Activated naive CD4-positive, alpha-beta T cell (primary cell): Measurements from ENCODE around the gene LARP7.
A peak's percentile ranks its signal among the peaks of the same experiment; 100 is the strongest.
"Not testable (repeated sequence)": the region's sequence is repeated elsewhere in the genome, so short reads cannot be mapped to it uniquely, and the experiment has no call there.

Source experiments
- DNase-seq, 4 experiments: peaks; one replicate each; lab custom pipeline; 2025; lab: John Stamatoyannopoulos, UW

LARP7 gene

DNA sequence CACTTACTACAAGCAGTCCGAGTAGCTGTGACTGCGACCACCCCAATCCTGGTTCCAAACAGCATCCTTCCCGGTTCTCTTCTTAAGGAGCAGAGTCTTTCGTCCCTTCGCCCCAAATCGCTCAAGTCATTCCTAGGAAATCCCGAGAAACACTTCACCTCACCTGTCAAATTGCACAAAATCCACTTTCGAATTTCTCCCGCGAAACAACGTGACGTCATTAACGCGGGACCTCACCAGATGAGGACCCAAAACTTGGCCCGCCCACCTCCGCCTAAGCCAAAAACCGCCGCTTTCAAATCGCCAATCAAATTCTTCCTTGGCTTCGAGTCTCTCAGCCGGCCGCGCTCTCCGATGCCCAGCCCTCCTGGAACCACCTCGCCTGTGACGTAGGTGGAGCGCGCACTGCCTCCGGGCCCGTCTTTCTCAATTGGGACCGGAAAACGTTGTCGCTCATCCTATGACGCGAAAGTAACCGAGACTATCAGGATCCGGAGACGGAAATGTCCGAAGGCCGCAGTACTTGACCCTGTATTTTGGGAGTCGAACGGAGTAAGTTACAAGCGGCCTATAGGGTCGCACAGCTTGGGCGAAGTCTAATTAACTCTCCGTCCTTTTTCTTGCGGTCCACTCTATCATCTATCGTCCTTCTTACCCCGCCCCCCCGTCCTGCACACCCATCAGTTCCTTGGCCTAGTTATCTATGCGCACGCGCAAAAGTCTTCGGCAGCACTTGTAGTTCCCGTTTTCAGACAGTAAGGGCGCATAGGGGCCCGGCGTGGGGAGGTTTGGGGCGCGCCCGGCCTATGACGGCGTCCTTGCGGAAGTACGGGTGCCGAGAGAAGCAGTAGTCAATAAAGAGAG lies at the start of gene LARP7, which contains the start of gene ZGRF1:
LARP7 (plus strand) TSS at position 456 of the 864 bp plus-strand sequence. CDS start 7,527 bp downstream, outside the sequence.
ZGRF1 (minus strand) TSS at position 222 of the 864 bp plus-strand sequence. CDS start 3,733 bp downstream, outside the sequence.
- peak; percentile 89 to 95 (median 94) for DNase-seq

DNA sequence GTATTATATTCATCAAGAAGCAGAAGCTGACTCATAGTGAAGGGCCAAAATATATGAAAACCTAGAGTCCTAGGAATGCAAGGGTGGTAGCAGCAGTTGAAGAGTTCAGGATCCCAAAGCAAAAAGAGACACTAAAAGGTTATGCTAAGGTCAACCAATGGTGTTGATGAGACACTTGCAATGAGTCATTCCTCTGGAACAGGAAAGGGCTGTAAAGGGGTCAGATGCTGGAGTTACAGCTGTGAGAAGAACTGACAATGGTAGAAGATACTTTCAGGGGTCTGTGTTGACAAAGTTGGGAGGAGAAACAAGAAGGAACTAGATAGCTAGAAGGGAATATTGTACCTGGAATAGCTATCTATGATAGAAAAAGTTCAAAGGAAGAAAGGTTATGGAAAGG lies 47.7 kb upstream of the LARP7 start:
- DNase-seq, result no peak

DNA sequence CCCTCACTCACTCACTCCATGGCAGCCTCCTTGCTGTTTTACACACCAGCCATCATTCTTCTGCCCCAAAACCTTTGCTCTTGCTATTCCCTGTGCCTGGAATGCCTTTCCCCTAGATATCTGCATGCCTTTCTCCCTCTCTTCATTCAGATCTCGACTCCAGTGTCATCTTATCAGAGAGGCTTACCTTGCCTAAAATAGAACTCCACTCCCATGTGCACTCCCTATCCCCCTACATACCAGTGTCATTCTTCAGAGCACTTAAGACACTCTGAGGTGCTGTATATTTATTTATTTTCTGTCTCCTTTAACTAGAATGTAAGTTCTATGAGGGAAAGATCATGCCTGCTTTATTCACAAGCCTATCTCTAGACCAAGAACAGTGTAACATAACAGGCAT lies 45.4 kb upstream of the LARP7 start:
- no peak for DNase-seq

DNA sequence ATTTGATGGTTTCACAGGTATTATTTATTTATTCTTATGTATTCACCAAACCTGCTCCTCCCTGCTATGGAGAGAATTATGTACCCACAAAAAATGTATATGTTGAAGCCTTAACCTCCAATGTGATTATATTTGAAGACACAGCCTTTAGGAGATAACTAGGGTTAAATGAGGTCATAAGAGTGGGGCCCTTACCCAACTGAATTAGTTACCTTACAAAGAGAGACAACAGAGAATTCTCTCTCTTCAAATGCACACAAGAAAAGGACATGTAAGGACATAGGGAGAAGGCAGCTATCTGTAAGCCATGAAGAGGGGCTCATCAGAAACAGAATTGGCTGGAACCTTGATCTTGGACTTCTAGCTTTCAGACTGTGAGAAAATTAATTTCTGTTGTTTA lies 44.2 kb upstream of the LARP7 start:
- DNase-seq, result no peak

DNA sequence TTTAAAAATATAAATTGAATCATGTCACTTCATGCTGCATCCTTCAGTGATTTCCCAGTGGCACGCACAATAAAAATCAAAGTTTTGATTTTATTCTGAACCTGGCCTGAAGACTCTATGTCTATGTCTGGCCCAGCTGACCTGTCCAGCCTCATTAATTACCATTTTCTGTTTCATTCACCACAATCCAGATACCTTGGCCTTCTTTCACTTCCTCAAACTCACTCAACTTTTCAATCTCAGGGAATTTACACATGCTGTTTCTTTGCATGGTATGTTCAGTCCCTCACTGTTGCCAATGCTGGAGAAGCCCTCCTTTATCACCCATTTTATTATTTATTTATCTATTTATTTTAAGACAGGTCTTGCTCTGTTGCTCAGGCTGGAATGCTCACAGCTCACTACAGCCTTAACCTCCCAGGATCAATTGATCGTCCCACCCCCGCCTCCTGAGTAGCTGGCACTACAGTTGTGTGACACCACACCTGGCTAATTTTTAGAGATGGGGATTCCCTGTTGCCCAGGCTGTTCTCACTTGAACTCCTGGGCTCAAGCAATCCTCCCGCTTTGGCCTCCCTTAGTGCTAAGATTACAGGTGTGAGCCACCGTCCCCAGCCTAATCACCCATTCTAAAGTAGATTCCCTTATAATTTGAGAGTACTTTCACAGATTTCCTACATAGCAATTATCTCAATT lies 43.4 kb upstream of the LARP7 start:
- DNase-seq, result no peak

DNA sequence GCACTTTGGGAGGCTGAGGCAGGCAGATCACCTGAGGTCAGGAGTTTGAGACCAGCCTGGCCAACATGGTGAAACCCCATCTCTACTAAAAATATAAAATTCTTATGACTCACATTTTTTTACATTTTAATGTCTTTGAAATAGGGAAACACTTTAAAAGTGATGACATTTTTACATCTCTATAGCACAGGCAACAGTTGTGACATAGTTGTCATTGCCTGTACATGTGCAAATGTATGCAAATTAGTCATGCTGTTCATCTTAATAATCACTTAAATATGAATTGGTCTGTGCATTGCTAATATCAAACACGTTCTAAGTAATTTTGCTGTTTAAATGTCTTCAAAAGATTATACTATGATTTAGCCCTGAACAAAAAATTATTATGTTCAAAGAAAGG lies 42.0 kb upstream of the LARP7 start:
- DNase-seq, result no peak

DNA sequence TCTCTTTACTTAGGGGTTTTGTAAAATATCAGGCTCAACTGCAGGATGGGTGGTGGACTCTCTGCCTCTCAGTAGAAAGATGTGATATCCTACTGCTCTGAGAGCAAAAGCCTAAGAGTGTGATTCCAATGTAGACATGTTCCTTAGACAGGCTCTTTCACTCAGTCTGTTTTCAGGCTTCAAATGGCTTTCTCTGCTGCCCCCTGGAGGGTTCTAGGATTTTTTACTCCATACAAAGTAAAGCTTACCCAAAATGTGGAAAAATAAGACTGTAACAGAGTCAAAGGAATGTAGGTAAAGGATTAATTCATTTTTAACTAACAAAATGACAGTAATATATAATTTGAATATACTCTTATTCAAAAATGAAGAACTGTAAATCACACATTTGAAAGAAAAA lies 32.4 kb upstream of the LARP7 start:
- DNase-seq, result peak in 1 of 4 experiments; percentile 0

DNA sequence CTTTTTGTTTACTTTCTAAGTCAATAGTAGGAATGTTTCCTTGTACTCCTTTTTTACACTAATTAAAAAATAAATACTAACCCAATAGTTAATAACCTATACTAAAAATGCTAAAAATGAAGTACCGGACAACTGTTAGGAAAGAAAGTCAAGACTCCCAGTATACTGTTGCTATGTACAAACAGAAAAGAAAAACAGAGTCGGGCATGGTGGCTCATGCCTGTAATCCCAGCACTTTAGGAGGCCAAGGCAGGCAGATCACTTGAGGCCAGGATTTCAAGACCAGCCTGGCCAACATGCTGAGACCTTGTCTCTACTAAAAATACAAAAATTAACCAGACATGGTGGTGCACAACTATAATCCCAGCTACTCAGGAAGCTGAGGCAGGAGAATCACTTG lies 24.1 kb upstream of the LARP7 start:
- not testable (repeated sequence) for DNase-seq

DNA sequence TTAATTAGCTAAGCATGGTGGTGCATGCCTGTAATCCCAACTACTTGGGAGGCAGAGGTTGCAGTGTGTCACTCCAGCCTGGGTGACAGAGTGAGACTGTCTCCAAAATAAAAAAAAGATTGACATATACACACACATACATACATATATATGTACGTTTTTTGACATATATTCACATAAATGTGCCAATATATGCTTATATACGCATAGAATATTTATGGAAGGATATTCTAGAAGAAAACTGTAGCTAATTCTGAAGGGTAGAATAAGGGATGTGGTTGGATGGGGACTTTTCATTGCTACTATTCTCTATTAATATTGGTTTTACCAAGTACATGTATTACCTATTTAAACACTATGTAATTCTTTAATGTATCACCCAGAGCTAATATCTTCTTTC lies 20.0 kb upstream of the LARP7 start:
- no peak for DNase-seq

DNA sequence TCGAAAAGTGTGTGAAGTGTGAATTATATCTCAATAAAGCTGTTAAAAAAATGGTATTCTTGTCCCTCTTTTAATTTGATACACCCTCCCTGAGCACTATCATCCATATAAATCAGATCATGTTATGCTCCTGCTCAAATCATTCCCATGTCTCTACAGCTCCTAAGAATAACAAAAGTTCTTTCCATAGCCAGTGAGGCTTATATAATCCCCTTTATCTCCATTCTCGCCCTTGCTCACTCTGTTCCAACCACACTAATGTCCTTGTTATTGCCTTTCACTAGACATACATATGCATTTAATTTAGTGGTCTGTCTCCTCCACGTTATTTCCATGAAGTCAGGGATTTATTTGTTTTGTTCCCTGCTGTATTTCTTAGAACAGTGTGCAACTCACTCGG lies 10.7 kb upstream of the LARP7 start:
- no peak for DNase-seq

DNA sequence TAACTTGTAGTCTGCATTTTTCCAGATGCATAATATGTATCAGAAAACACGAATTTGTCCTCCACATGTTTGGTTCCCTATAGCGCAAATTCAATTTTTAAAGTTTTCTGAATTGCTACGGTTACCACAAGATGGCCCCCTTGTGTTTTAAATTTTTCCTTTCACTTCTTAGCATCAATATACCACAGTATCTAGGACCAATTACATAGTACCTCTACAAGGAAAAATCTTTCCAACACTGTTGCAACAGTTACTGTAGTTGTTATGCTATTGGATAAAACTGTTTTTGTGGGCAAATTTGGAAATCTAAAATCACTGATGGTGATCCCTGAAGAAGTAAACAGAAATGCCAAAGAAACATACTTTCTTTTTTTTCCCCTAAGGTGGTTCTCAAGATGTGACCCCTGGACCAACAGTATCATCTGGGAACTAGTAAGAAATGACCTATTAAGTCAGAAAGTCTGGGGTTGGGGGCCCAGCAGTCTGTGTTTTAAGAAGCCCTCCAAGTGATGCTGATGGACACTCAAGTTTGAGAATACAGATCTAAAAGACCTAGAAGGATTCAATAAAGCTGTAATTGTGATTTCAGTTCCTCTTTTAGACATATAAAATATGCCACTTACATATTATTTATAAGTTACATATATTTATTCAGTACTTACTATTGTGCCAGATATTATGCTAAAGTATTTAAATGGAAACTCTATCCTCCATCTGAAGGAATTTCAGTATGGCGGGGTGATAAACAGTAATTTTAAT lies 3.3 kb upstream of the LARP7 start:
- DNase-seq, result no peak

DNA sequence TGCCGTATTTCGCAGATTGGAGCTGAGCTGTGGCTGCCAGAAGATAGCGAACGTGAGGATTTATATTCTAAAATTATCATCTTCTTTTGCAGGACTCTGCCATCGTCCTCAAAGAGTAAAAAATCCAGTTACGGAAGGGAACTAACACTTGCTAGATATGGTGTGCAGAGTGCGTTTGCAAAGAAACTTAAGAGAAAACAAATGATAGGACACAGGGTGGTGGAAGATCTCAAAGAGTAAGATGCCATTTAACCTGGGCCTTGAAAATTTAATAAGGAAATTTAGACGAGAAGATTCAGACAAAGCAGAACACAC lies 566 bp downstream of the LARP7 start:
- DNase-seq, result no peak

DNA sequence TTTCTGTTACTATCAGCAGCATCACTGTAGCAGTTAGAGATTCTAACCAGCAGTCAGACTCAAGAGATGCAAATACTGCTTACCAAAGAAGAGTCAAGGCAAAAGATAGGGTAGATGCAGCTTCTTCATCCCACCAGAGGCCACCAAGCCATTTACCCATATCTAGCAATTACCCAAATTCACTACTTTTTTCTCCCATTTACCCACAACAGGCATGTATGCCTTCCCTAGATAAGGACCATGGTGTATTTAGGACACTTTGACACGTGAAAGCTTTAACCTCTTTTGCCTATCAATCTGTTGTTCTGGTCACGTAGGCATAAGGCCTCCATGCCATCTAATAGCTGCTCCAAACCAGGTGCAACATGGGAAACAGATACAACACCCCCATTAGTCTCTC lies 5.6 kb downstream of the LARP7 start:
- no peak for DNase-seq

DNA sequence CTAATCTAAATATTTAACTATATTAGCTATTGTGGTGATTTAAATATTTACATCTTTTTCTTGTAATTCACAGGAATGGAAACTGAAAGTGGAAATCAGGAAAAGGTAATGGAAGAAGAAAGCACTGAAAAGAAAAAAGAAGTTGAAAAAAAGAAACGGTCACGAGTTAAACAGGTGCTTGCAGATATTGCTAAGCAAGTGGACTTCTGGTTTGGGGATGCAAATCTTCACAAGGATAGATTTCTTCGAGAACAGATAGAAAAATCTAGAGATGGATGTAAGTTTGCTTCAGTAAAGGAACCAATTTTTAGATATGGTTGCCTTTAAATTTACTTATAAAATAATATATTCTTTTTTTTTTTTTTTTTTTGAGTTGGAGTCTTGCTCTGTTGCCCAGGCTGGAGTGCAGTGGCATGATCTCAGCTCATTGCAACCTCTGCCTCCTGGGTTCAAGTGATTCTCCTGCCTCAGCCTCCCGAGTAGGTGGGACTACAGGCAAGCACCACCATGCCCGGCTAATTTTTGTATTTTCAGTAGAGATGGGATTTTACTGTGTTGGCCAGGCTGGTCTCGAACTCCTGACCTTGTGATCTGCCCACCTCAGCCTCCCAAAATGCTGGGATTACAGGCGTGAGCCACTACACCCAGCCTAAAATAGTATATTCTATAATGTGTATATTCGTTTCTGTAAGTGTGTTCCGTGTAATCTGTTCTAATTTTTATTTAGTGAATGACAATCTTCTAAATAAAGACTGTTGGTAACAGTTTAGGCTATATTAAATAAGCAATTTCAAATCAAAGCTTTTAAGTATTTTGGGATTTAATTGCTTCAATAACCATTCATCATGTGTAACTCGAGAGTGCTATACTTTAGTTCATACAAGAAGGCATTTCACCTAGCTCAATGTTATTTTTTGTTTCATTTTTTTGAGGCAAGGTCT lies 7.9 kb downstream of the LARP7 start:
- DNase-seq, result not testable (repeated sequence)

DNA sequence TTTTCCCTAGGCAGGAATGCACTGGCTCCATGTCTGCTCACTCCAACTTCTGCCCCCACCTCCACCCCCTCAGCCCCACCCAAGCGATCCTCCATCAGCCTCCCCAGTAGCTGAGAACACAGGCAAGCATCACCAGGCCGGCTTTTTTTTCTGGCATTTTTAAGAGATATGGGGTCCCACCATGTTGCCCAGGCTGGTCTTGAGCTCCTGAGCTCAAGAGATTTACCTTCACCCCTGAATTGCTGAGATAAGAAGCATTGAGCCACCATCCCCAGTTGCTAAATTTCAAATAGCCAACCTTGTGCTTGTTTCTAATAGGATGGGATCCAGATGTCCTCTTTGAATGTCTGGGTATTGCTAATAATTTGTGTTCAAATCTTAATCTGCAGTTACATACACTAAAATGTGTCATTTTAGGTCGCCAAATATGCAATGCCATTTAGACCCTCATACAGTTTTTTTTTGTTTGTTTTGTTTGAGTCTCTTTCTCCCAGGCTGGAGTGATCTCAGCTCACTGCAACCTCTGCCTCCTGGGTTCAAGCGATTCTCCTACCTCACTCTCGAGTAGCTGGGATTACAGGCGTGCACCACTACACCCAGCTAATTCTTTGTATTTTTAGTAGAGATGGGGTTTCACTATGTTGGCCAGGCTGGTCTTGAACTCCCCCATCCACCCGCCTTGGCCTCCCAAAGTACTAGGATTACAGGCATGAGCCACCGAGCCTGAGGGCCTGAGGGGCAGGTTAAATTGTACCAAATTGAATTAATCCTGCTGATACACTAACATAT lies 8.8 kb downstream of the LARP7 start:
- DNase-seq, result no peak

DNA sequence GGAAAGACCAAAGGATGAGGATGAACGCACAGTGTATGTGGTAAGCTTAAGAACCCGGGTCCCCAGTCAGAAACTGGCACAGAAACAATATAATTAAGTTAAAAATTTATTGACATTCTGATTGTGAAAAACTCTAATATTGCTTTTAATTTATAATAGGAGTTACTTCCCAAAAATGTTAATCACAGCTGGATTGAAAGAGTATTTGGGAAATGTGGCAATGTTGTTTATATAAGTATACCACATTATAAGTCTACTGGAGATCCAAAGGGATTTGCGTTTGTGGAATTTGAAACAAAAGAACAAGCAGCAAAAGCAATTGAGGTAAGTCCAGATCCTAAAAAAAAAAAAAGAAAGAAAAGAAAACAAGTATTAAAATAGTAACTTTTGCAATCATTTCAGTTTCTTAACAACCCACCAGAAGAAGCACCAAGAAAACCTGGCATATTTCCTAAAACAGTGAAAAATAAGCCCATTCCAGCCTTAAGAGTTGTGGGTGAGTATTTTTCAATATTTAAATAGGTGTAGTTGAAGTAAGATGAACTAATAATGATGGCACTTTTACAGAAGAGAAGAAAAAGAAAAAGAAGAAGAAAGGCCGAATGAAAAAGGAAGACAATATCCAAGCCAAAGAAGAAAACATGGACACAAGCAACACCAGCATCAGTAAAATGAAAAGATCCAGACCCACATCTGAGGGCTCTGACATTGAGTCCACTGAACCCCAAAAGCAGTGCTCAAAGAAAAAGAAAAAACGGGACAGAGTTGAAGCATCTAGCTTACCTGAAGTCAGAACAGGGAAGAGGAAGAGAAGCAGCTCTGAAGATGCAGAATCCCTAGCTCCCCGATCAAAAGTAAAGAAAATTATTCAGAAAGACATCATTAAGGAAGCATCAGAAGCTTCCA lies 9.9 kb downstream of the LARP7 start:
- DNase-seq, result no peak

DNA sequence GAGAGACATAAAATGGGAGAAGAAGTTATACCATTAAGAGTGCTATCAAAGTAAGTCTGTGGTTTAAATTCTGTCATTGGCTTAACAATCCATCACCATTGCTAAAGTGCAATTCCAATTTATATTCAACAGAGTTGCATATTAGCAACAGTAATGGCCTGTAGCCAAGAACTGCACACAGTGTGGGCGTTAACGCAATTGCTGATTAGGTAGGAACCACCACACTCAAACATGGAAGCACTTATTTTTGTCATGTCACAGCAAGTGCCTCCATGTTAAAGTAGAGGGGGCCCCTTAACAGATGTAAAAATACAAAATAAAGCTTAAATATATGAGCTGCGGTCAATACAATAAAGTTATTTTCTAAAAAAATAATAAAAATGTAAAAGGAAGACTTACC lies 10.8 kb downstream of the LARP7 start:
- DNase-seq, result no peak

DNA sequence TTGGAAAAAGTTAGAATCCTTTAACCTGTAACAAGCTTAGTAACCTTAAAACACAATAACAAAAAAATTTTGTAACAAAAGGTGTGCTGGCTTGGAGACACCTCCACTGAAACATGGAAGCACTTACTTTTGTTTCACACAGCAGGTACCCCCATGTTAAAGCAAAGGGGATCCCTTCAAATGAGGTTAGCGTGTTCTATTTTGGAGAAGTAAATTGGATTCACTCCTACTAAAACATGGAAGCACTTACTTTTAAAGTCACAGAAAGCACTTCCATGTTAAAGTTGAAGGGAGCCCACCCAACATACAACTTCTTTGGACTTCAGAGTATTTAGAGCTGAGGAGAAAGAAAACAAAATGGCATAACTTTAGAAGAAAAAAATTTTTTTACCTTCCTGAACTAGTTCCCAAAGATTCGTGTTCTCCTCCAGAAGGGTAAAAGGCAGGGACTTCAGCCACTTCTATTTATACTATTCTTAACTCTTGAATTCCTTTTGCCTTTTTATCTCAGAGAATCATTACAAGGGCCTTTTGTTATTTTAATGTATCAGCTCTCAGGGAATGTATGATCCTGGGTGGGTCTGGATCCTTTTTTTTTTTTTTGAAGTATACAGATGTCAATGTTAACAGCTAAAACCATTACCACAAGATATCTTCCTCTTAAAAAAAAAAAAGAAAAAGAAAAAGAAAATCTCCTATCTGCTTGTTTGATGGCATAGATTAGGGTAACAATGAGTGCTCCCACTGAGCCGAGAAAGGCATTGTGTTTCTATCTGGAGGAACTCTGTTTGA lies 11.5 kb downstream of the LARP7 start:
- no peak for DNase-seq

DNA sequence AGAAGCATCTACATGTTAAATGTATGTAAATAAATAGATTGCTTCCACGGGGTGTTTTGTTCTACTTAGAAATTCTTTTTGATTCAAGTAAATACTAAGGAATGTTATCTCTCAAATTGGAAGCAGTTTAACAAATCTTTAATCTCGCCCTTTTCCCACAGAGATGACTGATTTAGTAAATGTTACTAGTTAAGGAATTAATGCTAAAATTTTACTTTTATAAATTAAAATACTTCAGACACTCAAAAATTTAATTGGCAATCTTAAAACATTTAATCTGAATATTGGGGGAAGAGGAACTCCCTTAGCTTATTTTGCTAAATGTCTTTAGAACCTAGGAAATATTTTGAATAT lies 12.1 kb downstream of the LARP7 start:
- no peak for DNase-seq
